Measurements from ENCODE around the gene ARRDC1. TPM values are rescaled to one million over a fixed set of nuclear protein-coding genes. Genes with fewer than 3 reads are reported as not detected.

The ARRDC1 gene
- total RNA-seq, 1 donor from 2014 or later: 71.0 TPM

DNA sequence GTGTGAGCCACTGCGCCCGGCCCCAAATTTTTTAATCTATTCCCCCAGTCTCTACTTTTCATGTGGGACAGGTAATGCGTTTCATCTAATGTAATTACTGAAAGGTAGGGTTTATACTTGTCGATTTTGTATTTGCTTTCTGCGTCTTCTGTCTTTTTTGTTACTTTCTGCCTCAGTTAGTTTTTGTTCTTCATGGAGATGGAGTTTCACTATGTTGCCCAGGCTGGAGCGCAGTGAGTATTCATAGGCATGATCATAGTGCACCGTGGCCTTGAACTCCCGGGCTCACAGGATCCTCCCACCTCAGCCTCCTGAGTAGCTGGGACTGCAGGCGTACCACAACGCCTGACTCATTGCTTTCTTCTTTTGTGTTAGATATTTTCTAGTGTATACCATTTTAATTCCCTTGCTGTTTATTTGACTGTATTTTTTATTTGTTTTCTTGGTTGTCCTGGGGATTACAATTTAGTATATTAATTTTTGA lies 36.7 kb downstream of the ARRDC1 start:
- no peaks in the 10 kb centered on the region for H3K27me3 ChIP-seq (ENCODE audit: low read depth)
- H3K4me1 ChIP-seq: peaks cover 16% of the 10 kb centered on the region
- no peaks in the 10 kb centered on the region for H3K9me3 ChIP-seq
- intact Hi-C loops (cut with DNase I): no loop called here
- TF ChIP-seq CTCF (IDR thresholded peaks at IDR 0.05): no peak
- H3K4me3 ChIP-seq: no peak overlapping the region
- no peak for ATAC-seq
- DNase-seq: no peak
- no peak overlapping the region for H3K27ac ChIP-seq
- H3K36me3 ChIP-seq: peaks cover 30% of the 10 kb centered on the region

DNA sequence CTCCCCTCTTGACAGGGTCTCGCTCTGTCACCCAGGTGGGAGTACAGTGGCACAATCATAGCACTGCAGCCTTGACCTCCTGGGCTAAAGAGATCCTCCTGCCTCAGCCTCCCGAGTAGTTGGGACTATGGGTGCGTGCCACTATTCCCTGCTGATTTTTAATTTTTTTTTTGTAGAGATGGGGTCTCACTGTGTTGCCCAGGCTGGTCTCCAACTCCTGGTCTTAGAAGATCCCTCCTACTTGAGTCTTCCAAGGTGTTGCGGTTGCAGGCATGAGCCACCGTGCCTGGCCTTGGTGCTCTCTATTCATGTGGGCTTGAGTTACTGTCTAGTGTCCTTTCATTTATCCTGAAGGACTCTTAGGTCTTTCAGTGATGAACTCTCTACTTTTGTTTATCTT lies 37.4 kb downstream of the ARRDC1 start:
- peaks cover 30% of the 10 kb centered on the region for H3K36me3 ChIP-seq
- no peak overlapping the region for H3K27ac ChIP-seq
- H3K9me3 ChIP-seq: no peaks in the 10 kb centered on the region
- ATAC-seq: no peak
- no peak for TF ChIP-seq CTCF (IDR thresholded peaks at IDR 0.05)
- no peaks in the 10 kb centered on the region for H3K27me3 ChIP-seq (ENCODE audit: low read depth)
- no peak overlapping the region for H3K4me3 ChIP-seq
- intact Hi-C loops (cut with DNase I): no loop called here
- H3K4me1 ChIP-seq: peaks cover 16% of the 10 kb centered on the region
- no peak for DNase-seq

GRCh38 chr9:137643921-137644320 lies 38.4 kb downstream of the ARRDC1 start:
- Histone ChIP-seq H3K27me3 (ENCODE audit: low read depth) (no peaks in the 10 kb centered on the region), H3K36me3 (peaks cover 30% of the 10 kb centered on the region), H3K4me1 (peaks cover 12% of the 10 kb centered on the region), H3K27ac (no peak overlapping the region), H3K9me3 (no peaks in the 10 kb centered on the region), H3K4me3 (no peak overlapping the region)
- ATAC-seq: no peak
- no peak for TF ChIP-seq CTCF (IDR thresholded peaks at IDR 0.05)
- intact Hi-C loops (cut with DNase I): no loop called here
- no peak for DNase-seq

DNA sequence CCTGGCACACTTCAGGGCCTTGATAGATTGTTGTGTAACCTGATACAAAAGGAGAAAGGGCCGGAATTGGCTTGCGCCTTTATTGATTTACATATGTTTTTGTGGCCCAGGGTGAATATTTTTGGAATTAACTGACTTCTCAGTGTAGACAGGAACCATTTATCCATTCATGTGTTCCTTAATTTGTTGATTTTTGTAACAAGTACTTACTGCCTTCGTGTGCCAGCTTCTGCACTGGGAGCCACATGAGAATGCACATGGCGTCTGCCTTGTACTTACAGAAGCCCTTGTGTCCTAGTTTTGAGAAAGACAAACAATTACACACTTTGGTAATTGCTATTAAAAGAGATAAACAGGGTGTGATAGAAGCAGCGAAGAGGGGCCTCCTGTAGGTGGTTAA lies 39.7 kb downstream of the ARRDC1 start:
- ATAC-seq (no peak), DNase-seq (no peak)
- Histone ChIP-seq H3K27ac (no peak overlapping the region), H3K4me1 (no peaks in the 10 kb centered on the region), H3K4me3 (no peak overlapping the region), H3K27me3 (ENCODE audit: low read depth) (no peaks in the 10 kb centered on the region), H3K9me3 (no peaks in the 10 kb centered on the region), H3K36me3 (peaks cover 30% of the 10 kb centered on the region)
- intact Hi-C loops (cut with DNase I): no loop called here
- TF ChIP-seq CTCF (IDR thresholded peaks at IDR 0.05): no peak

- ATAC-seq: no peak
- no peak for DNase-seq
Measured at GRCh38 chr9:137646341-137646740, 40.9 kb downstream of the ARRDC1 start.

More at GRCh38 chr9:137646341-137646740, 40.9 kb downstream of the ARRDC1 start:
- Histone ChIP-seq H3K9me3 (no peaks in the 10 kb centered on the region), H3K27ac (no peak overlapping the region), H3K36me3 (peaks cover 32% of the 10 kb centered on the region), H3K27me3 (ENCODE audit: low read depth) (no peaks in the 10 kb centered on the region), H3K4me3 (no peak overlapping the region), H3K4me1 (no peaks in the 10 kb centered on the region)
- intact Hi-C loops (cut with DNase I): no loop called here
- TF ChIP-seq CTCF (IDR thresholded peaks at IDR 0.05): no peak
